Esophagus squamous epithelium (tissue), 5 donors: ENCODE measurements around the gene BCL2. TPM values are rescaled to one million over a fixed set of nuclear protein-coding genes. Genes with fewer than 3 reads are reported as not detected.

Experiments used
- DNase-seq: peaks from one replicate; lab custom pipeline; 2025; lab: John Stamatoyannopoulos, UW
- H3K27ac ChIP-seq, 4 donors: fragments of 200-600 bp; sonication (generic); one replicate each; pipeline ENCODE4 v1.5.1; 2016 to 2019; ENCODE audit warnings: mild to moderate bottlenecking in 1 of 4
- H3K27me3 ChIP-seq, 4 donors: fragments of 200-600 bp; sonication (generic); 1 replicate in 3 of 4; 2 replicates in 1 of 4; pipeline versions ENCODE4 v1.5.1 to v1.6.0; 2017 to 2021; ENCODE audit warnings: antibody characterized with exemption in 1 of 4
- H3K36me3 ChIP-seq, 3 donors: fragments of 200-600 bp; sonication (generic); one replicate each; pipeline ENCODE4 v1.5.1; 2016 to 2019
- H3K4me1 ChIP-seq, 3 donors: fragments of 200-600 bp; sonication (generic); one replicate each; pipeline ENCODE4 v1.5.1; 2017 to 2019
- H3K4me3 ChIP-seq, 4 donors: fragments of 200-600 bp; sonication (generic); 1 replicate in 3 of 4; 2 replicates in 1 of 4; pipeline ENCODE4 v1.5.1; 2016 to 2019; ENCODE audit warnings: mild to moderate bottlenecking in 2 of 4, moderate library complexity in 1 of 4
- H3K9me3 ChIP-seq, 3 donors: fragments of 200-600 bp; sonication (generic); one replicate each; pipeline ENCODE4 v1.5.1; 2016 to 2019
- CTCF ChIP-seq, 6 experiments: fragments of 450-650 bp in 4 of 6; fragments of 200-600 bp in 2 of 6; sonication (generic) in 2 of 6; IDR thresholded peaks; one replicate each; pipeline ENCODE4 v1.5.1; 2016 to 2019; ENCODE audit warnings: antibody characterized with exemption in 6 of 6, mild to moderate bottlenecking in 4 of 6, moderate library complexity in 4 of 6
- POLR2A ChIP-seq, 4 donors: fragments of 450-650 bp; IDR thresholded peaks; one replicate each; pipeline ENCODE4 v1.6.1; 2017; ENCODE audit warnings: antibody characterized with exemption in 4 of 4, mild to moderate bottlenecking in 4 of 4, moderate library complexity in 3 of 4
- WGBS, 2 donors: methylation state at CpG; one replicate each; pipeline ENCODE4 v1.1.5; 2018; 5-methylcytosine and 5-hydroxymethylcytosine counted together
- intact Hi-C: fragments of 100-400 bp; cut with DNase I; formaldehyde crosslinking; loops from one replicate; pipeline ENCODE4 v1.15.0; 2022
- total RNA-seq, 4 donors: library from RNA; depleted of rRNA; stranded (reverse); fragments of >200 nt; gene quantifications; one replicate each; pipeline ENCODE4 v1.1.0, GENCODE V29; 2016
- donor health status: DM: yes; HTN: yes; CAD: no.

Gene BCL2
- total RNA-seq, 4 donors from 2014 or later = 3.1 to 17.4 (median 4.2) TPM

DNA sequence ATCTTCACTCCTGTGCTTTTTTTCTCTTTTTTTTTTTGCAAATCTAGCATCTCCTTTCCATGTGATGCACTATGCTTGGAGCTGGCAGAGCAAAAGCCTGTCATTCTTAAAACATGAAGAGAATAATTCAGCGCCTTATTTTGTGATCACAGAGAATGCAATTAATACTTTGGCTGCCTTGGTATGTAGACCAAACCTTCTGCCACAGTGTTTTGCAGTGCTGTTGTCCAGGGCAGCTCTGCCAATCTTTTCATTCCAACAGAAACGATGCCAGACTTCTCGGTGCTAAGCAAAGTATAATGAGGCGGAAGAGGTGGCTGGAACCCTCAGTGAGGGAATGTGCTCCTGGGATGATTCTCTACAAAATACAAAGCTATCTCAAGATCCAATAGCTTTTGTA is 25.6 kb downstream of the BCL2 start:
- H3K36me3 ChIP-seq = no peaks in the 10 kb centered on the region
- DNase-seq = no peak
- H3K27me3 ChIP-seq = no peaks in the 10 kb centered on the region
- no peak overlapping the region for H3K4me3 ChIP-seq
- intact Hi-C loops = no loop called here
- no peaks in the 10 kb centered on the region for H3K9me3 ChIP-seq
- H3K4me1 ChIP-seq = peaks cover 0 to 45% (median 12%) of the 10 kb centered on the region in 3 donors
- no peak overlapping the region for H3K27ac ChIP-seq
- WGBS, 2 donors = 75 to 77% methylated on average over 4 of the region's 4 CpGs
- TF ChIP-seq POLR2A (IDR thresholded peaks at IDR 0.05) (no peak), CTCF (IDR thresholded peaks at IDR 0.05) (no peak)

DNA sequence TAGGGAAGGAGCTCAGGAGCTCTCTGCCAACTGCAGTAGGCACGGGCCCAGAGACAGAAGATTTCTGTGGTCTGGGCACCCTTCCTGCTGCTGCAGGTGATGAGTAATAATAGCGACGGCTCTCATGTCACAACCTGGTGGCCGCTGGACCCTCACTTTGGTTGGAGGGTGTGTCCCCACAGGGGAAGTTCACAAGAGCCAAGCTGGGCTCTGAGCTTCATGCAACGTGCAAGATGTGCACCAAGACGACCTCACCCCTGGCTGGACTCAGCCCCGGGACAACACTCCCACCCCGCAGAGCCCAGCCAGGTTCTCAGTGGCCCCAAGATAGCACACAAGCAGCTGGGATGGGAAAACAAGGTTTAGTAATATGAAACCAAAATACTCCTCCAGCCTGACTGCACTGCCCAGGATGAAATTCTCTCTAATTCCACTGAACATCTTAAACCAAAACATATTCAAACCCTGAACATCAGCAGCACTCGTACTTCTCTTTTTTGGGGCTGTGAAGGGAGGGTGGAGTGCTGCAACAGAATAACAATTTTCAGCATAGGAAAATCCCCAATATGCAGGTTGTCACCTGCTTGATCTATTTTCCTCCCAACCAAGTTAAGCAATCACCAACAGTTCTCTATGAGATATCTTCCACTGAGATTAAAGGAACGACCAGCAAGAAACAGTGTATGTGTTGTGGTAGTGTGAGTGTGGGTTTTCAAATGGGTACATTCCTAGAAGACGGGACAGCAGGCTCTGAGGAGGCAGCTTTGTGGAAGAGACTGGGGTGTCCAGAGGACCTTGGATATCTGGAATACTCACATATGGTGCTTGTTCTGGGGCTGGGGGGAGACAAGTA is 26.5 kb downstream of the BCL2 start:
- intact Hi-C loops = no loop called here
- 41 to 54% methylated on average over 7 to 8 of the region's 11 CpGs for WGBS, 2 donors
- Histone ChIP-seq H3K27ac (peak overlapping the region in 2 of 4 donors; percentile 26), H3K27me3 (no peaks in the 10 kb centered on the region), H3K4me1 (peaks cover 0 to 45% (median 8%) of the 10 kb centered on the region in 3 donors), H3K4me3 (no peak overlapping the region), H3K9me3 (no peaks in the 10 kb centered on the region), H3K36me3 (no peaks in the 10 kb centered on the region)
- peak; percentile 7 for DNase-seq
- TF ChIP-seq POLR2A (IDR thresholded peaks at IDR 0.05) = no peak
- TF ChIP-seq CTCF (IDR thresholded peaks at IDR 0.05) = no peak

- no peaks in the 10 kb centered on the region for H3K27me3 ChIP-seq
- TF ChIP-seq POLR2A (IDR thresholded peaks at IDR 0.05) (no peak), CTCF (IDR thresholded peaks at IDR 0.05) (no peak)
- no peak overlapping the region for H3K4me3 ChIP-seq
- H3K9me3 ChIP-seq = no peaks in the 10 kb centered on the region
- intact Hi-C loops = no loop called here
- no peaks in the 10 kb centered on the region for H3K36me3 ChIP-seq
- 86 to 88% methylated on average over 5 of the region's 5 CpGs for WGBS, 2 donors
- no peak overlapping the region for H3K27ac ChIP-seq
- DNase-seq = no peak
- H3K4me1 ChIP-seq = peaks cover 0 to 52% (median 8%) of the 10 kb centered on the region in 3 donors
These were observed 28.3 kb downstream of the BCL2 start for GRCh38 chr18:63291278-63291677.

DNA sequence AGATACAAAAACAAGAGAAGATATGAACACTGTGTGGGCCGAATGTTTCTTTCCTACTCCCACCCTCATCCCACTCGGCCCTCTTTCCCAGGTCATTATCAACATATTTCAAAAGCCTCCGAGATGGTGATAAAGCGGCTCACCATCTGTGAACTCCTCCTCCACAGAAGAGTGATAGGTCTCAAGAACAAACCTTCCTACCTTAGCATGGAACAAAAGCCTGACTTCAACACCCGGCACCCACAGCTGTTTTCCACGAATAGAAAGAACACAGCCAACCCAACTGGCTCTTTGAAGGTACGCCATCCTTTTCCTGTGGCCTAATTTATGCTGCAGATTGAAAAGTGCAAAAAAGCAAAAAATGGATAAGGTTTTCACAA is 28.8 kb downstream of the BCL2 start:
- TF ChIP-seq CTCF (IDR thresholded peaks at IDR 0.05) = no peak
- no peak overlapping the region for H3K4me3 ChIP-seq
- no peaks in the 10 kb centered on the region for H3K9me3 ChIP-seq
- peaks cover 0 to 54% (median 8%) of the 10 kb centered on the region in 3 donors for H3K4me1 ChIP-seq
- H3K27ac ChIP-seq = no peak overlapping the region
- WGBS, 2 donors = 87 to 88% methylated on average over 7 of the region's 7 CpGs
- intact Hi-C loops = no loop called here
- DNase-seq = no peak
- no peaks in the 10 kb centered on the region for H3K36me3 ChIP-seq
- H3K27me3 ChIP-seq = no peaks in the 10 kb centered on the region

- DNase-seq = no peak
- WGBS, 2 donors = 67 to 79% methylated on average over 6 of the region's 6 CpGs
- Histone ChIP-seq H3K4me1 (peaks cover 0 to 60% (median 8%) of the 10 kb centered on the region in 3 donors), H3K9me3 (no peaks in the 10 kb centered on the region), H3K36me3 (no peaks in the 10 kb centered on the region), H3K4me3 (no peak overlapping the region), H3K27ac (no peak overlapping the region), H3K27me3 (no peaks in the 10 kb centered on the region)
- no peak for TF ChIP-seq POLR2A (IDR thresholded peaks at IDR 0.05)
- no peak for TF ChIP-seq CTCF (IDR thresholded peaks at IDR 0.05)
- intact Hi-C loops = no loop called here
These were observed 29.3 kb downstream of the BCL2 start for GRCh38 chr18:63290166-63290820.
